ENCODE data around the gene LRTM2.

DNA sequence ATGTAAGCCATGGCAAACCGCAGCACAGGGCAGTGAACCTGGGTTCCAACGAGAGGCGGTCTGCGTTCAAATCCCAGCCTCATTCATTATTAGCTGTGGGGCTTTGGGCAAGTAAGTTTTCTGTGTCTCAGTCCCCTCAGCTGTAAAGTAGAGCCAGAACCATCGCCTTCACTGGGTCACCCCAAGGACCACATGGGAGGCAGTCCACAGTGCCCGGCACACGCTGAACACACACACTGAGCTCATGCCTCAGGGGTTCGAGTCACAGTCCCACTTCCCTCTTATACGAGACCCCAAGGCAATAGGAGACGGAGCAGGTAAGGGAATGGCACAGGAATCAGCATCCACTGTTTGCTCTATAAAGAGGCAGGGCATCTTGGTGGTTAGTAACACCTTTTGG lies 19.1 kb downstream of the LRTM2 start:
- TF ChIP-seq, protein P1, sequence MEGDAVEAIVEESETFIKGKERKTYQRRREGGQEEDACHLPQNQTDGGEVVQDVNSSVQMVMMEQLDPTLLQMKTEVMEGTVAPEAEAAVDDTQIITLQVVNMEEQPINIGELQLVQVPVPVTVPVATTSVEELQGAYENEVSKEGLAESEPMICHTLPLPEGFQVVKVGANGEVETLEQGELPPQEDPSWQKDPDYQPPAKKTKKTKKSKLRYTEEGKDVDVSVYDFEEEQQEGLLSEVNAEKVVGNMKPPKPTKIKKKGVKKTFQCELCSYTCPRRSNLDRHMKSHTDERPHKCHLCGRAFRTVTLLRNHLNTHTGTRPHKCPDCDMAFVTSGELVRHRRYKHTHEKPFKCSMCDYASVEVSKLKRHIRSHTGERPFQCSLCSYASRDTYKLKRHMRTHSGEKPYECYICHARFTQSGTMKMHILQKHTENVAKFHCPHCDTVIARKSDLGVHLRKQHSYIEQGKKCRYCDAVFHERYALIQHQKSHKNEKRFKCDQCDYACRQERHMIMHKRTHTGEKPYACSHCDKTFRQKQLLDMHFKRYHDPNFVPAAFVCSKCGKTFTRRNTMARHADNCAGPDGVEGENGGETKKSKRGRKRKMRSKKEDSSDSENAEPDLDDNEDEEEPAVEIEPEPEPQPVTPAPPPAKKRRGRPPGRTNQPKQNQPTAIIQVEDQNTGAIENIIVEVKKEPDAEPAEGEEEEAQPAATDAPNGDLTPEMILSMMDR (IDR thresholded peaks at IDR 0.05) = no peak
- no peak for TF ChIP-seq EZH2 (IDR thresholded peaks at IDR 0.05)
